ENCODE results near the gene LOC101059915.
A peak's percentile ranks its signal among the peaks of the same experiment; 100 is the strongest.
"Not testable (repeated sequence)": the region's sequence is repeated elsewhere in the genome, so short reads cannot be mapped to it uniquely, and the experiment has no call there.

The LOC101059915 gene

GRCh38 chrX:71671043-71671780 lies 3.9 kb downstream of the LOC101059915 start:
- DNase-seq (ENCODE audit: low spot score), result no peak

- no peak for DNase-seq (ENCODE audit: low spot score)
Measured at GRCh38 chrX:71671938-71672337, 4.6 kb downstream of the LOC101059915 start.

- not testable (repeated sequence) for DNase-seq (ENCODE audit: low spot score)
Measured at GRCh38 chrX:71675636-71676035, 8.3 kb downstream of the LOC101059915 start.

- not testable (repeated sequence) for DNase-seq (ENCODE audit: low spot score)
Measured at GRCh38 chrX:71676068-71676795, 8.9 kb downstream of the LOC101059915 start.

GRCh38 chrX:71677195-71677594 lies 9.8 kb downstream of the LOC101059915 start:
- DNase-seq (ENCODE audit: low spot score), result not testable (repeated sequence)

- DNase-seq (ENCODE audit: low spot score), result no peak
Measured at GRCh38 chrX:71679575-71680207, 12.3 kb downstream of the LOC101059915 start.

GRCh38 chrX:71696641-71697465 lies 29.5 kb downstream of the LOC101059915 start:
- not testable (repeated sequence) for DNase-seq (ENCODE audit: low spot score)

- not testable (repeated sequence) for DNase-seq (ENCODE audit: low spot score)
Measured at GRCh38 chrX:71697466-71698298, 30.3 kb downstream of the LOC101059915 start.

- DNase-seq (ENCODE audit: low spot score), result not testable (repeated sequence)
Measured at GRCh38 chrX:71698299-71699022, 31.1 kb downstream of the LOC101059915 start.

GRCh38 chrX:71699023-71699344 lies 31.6 kb downstream of the LOC101059915 start:
- not testable (repeated sequence) for DNase-seq (ENCODE audit: low spot score)

GRCh38 chrX:71702853-71703252 lies 35.5 kb downstream of the LOC101059915 start:
- not testable (repeated sequence) for DNase-seq (ENCODE audit: low spot score)

GRCh38 chrX:71714064-71714463 lies 46.7 kb downstream of the LOC101059915 start:
- DNase-seq (ENCODE audit: low spot score), result not testable (repeated sequence)

- not testable (repeated sequence) for DNase-seq (ENCODE audit: low spot score)
Measured at GRCh38 chrX:71715551-71715950, 48.2 kb downstream of the LOC101059915 start.

- not testable (repeated sequence) for DNase-seq (ENCODE audit: low spot score)
Measured at GRCh38 chrX:71716323-71716722, 49.0 kb downstream of the LOC101059915 start.

GRCh38 chrX:71718185-71718584 lies 50.8 kb downstream of the LOC101059915 start, which contains the start of gene CXorf49:
TSS of gene CXorf49 (minus strand) at chrX:71718285. CDS start at chrX:71718151, 134 bp downstream.
- not testable (repeated sequence) for DNase-seq (ENCODE audit: low spot score)

- peak; percentile 77 for DNase-seq (ENCODE audit: low spot score)
Measured at GRCh38 chrX:71719195-71719594, 51.8 kb downstream of the LOC101059915 start.

- not testable (repeated sequence) for DNase-seq (ENCODE audit: low spot score)
Measured at GRCh38 chrX:71720289-71720886, 53.0 kb downstream of the LOC101059915 start.

Data from mesenteric fat pad (tissue), 1 donor.